GM19351 (cell line): ENCODE measurements around the gene COX7C.
"Not testable (repeated sequence)": the region's sequence is repeated elsewhere in the genome, so short reads cannot be mapped to it uniquely, and the experiment has no call there.

Experiments used
- ATAC-seq: cut with Tn5 transposase; IDR thresholded peaks from one replicate; pipeline ENCODE4 v1.9.1; 2021; ENCODE audit warnings: mild to moderate bottlenecking, moderate library complexity; ENCODE audit not compliant: unreplicated experiment

Gene COX7C

GRCh38 chr5:86617756-86618576, at the start of gene COX7C:
Gene COX7C, plus strand, starts transcription at chr5:86617941. Its CDS starts 115 bp downstream, at chr5:86618056.
- peak; percentile 94 for ATAC-seq

- not testable (repeated sequence) for ATAC-seq
Observed at GRCh38 chr5:86569522-86570426, 48.0 kb upstream of the COX7C start.

- ATAC-seq, result no peak
Observed at GRCh38 chr5:86570427-86571083, 47.2 kb upstream of the COX7C start.

- ATAC-seq, result not testable (repeated sequence)
Observed at GRCh38 chr5:86571109-86571508, 46.6 kb upstream of the COX7C start.

- ATAC-seq, result no peak
Observed at GRCh38 chr5:86572825-86573517, 44.8 kb upstream of the COX7C start.

- no peak for ATAC-seq
Observed at GRCh38 chr5:86579502-86579901, 38.2 kb upstream of the COX7C start.

- no peak for ATAC-seq
Observed at GRCh38 chr5:86596476-86596875, 21.3 kb upstream of the COX7C start.

GRCh38 chr5:86605881-86606280, 11.9 kb upstream of the COX7C start:
- ATAC-seq, result no peak

GRCh38 chr5:86613455-86613854, 4.3 kb upstream of the COX7C start:
- no peak for ATAC-seq

GRCh38 chr5:86617309-86617755, 409 bp upstream of the COX7C start:
- no peak for ATAC-seq

- ATAC-seq, result no peak
Observed at GRCh38 chr5:86623785-86624483, 6.2 kb downstream of the COX7C start.

GRCh38 chr5:86625148-86625547, 7.4 kb downstream of the COX7C start:
- peak; percentile 39 for ATAC-seq

- ATAC-seq, result no peak
Observed at GRCh38 chr5:86626149-86626548, 8.4 kb downstream of the COX7C start.

GRCh38 chr5:86631165-86631564, 13.4 kb downstream of the COX7C start:
- ATAC-seq, result no peak

GRCh38 chr5:86640998-86641397, 23.3 kb downstream of the COX7C start:
- ATAC-seq, result no peak

- ATAC-seq, result no peak
Observed at GRCh38 chr5:86644843-86645242, 27.1 kb downstream of the COX7C start.

- ATAC-seq, result no peak
Observed at GRCh38 chr5:86645885-86646284, 28.1 kb downstream of the COX7C start.

- ATAC-seq, result no peak
Observed at GRCh38 chr5:86646671-86647070, 28.9 kb downstream of the COX7C start.

GRCh38 chr5:86649832-86650505, 32.2 kb downstream of the COX7C start:
- ATAC-seq, result no peak
